Neural crest cell (in vitro differentiated cells): Measurements from ENCODE around the gene PRDX6. TPM values are rescaled to one million over a fixed set of nuclear protein-coding genes. Genes with fewer than 3 reads are reported as not detected.

Experiments
- DNase-seq: peaks from one replicate; pipeline ENCODE4 v3.0.0; 2021; ENCODE audit warnings: low read depth, mixed read lengths, low spot score
- H3K27ac Mint-ChIP-seq: one replicate; pipeline ENCODE4 v1.8.0; 2021; ENCODE audit warnings: mild to moderate bottlenecking, mixed read lengths; ENCODE audit not compliant: unreplicated experiment
- H3K27me3 Mint-ChIP-seq: 2 replicates; pipeline ENCODE4 v1.8.0; 2021; ENCODE audit warnings: low read depth, mild to moderate bottlenecking, mixed read lengths
- H3K36me3 Mint-ChIP-seq: 2 replicates; pipeline ENCODE4 v1.8.0; 2021; ENCODE audit warnings: low read depth, mild to moderate bottlenecking, mixed read lengths
- H3K4me1 Mint-ChIP-seq: 2 replicates; pipeline ENCODE4 v1.8.0; 2021; ENCODE audit warnings: mixed read lengths
- H3K4me3 Mint-ChIP-seq: one replicate; pipeline ENCODE4 v1.8.0; 2021; ENCODE audit warnings: mild to moderate bottlenecking, mixed read lengths
- H3K9me3 Mint-ChIP-seq: 2 replicates; pipeline ENCODE4 v1.8.0; 2021; ENCODE audit warnings: mixed read lengths
- total RNA-seq: library from RNA; stranded (reverse); gene quantifications from 2 replicates; pipeline ENCODE4 v1.2.1, GENCODE V29; 2021
- TF ChIP-seq, protein P1 (sequence below): fragments of 200-600 bp; sonication (generic); conservative IDR thresholded peaks from 2 replicates; pipeline ENCODE4 v1.5.0; 2021; ENCODE audit warnings: antibody characterized with exemption, mild to moderate bottlenecking

Gene PRDX6
- total RNA-seq, 1 donor from 2014 or later: 234 TPM

DNA sequence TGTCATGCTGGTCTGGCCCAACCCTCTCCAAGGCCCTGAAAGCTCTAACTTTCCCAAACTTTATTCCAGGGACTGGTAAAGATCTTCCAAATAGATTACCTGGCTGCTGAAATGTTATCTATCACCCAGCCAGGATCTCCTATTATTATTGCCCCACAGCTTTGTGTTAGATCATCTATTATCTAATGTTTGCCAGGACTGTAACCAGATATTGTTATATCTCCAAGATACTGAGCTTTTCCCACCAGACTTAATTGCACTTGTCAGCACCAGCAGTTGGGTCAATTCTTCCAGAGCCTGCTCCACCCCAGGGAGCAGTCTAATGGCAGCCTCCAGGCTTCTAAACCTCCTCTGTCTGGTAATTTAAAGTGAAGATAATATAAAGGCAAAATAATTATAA lies 59.1 kb downstream of the PRDX6 start:
- Mint-ChIP-seq H3K36me3 (no peaks in the 10 kb centered on the region), H3K4me1 (peaks cover 7% of the 10 kb centered on the region), H3K27me3 (no peaks in the 10 kb centered on the region), H3K27ac (no peak overlapping the region), H3K4me3 (no peak overlapping the region), H3K9me3 (peaks cover 7% of the 10 kb centered on the region)
- no peak for DNase-seq
- TF ChIP-seq, protein P1, sequence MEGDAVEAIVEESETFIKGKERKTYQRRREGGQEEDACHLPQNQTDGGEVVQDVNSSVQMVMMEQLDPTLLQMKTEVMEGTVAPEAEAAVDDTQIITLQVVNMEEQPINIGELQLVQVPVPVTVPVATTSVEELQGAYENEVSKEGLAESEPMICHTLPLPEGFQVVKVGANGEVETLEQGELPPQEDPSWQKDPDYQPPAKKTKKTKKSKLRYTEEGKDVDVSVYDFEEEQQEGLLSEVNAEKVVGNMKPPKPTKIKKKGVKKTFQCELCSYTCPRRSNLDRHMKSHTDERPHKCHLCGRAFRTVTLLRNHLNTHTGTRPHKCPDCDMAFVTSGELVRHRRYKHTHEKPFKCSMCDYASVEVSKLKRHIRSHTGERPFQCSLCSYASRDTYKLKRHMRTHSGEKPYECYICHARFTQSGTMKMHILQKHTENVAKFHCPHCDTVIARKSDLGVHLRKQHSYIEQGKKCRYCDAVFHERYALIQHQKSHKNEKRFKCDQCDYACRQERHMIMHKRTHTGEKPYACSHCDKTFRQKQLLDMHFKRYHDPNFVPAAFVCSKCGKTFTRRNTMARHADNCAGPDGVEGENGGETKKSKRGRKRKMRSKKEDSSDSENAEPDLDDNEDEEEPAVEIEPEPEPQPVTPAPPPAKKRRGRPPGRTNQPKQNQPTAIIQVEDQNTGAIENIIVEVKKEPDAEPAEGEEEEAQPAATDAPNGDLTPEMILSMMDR: no peak

Other genes starting within 250 kb of the PRDX6 start
- gene SLC9C2, start 125.7 kb downstream of the PRDX6 start, total RNA-seq: 0.12 TPM in 1 of 2 replicates, not detected in the other
- not detected in 2 replicates for gene TEX50, start 158.0 kb downstream of the PRDX6 start, total RNA-seq
- gene ANKRD45, start 192.5 kb downstream of the PRDX6 start, total RNA-seq: 2.7 and 3.2 TPM in 2 replicates
- gene KLHL20, start 237.6 kb downstream of the PRDX6 start, total RNA-seq: 21.5 and 21.9 TPM in 2 replicates